Stimulated activated CD8-positive, alpha-beta memory T cell treated with anti-CD3 and anti-CD28 coated beads, Interleukin-2, amount 100 ng/mL, for 1 hour (primary cell): ENCODE data around the gene ELOVL5.

ENCODE experiments used
- DNase-seq, 2 donors: peaks; one replicate each; pipeline ENCODE4 v3.0.0-alpha.2; 2020; ENCODE audit warnings: low read depth in 2 of 2

ELOVL5 gene

GRCh38 chr6:53273370-53273769, 75.4 kb downstream of the ELOVL5 start:
- DNase-seq, result no peak

GRCh38 chr6:53269827-53270226, 78.9 kb downstream of the ELOVL5 start:
- DNase-seq, result no peak

GRCh38 chr6:53268858-53269608, 79.7 kb downstream of the ELOVL5 start:
- no peak for DNase-seq

- DNase-seq, result no peak
Measured at GRCh38 chr6:53266553-53267090, 82.1 kb downstream of the ELOVL5 start.

- DNase-seq, result no peak
Measured at GRCh38 chr6:53264915-53265607, 83.7 kb downstream of the ELOVL5 start.

- no peak for DNase-seq
Measured at GRCh38 chr6:53264337-53264736, 84.4 kb downstream of the ELOVL5 start.

GRCh38 chr6:53263917-53264316, 84.8 kb downstream of the ELOVL5 start:
- no peak for DNase-seq

GRCh38 chr6:53259860-53260580, 88.7 kb downstream of the ELOVL5 start:
- DNase-seq, result no peak

- no peak for DNase-seq
Measured at GRCh38 chr6:53258774-53259155, 90.0 kb downstream of the ELOVL5 start.

GRCh38 chr6:53258076-53258773, 90.5 kb downstream of the ELOVL5 start:
- no peak for DNase-seq

GRCh38 chr6:53257533-53257932, 91.2 kb downstream of the ELOVL5 start:
- DNase-seq, result no peak

GRCh38 chr6:53257001-53257400, 91.7 kb downstream of the ELOVL5 start:
- no peak for DNase-seq

GRCh38 chr6:53252177-53252692, 96.5 kb downstream of the ELOVL5 start:
- no peak for DNase-seq

GRCh38 chr6:53251033-53251672, 97.6 kb downstream of the ELOVL5 start:
- no peak for DNase-seq

- no peak for DNase-seq
Measured at GRCh38 chr6:53250176-53251032, 98.3 kb downstream of the ELOVL5 start.

GRCh38 chr6:53246924-53247323, 101.8 kb downstream of the ELOVL5 start:
- no peak for DNase-seq

GRCh38 chr6:53244958-53245357, 103.8 kb downstream of the ELOVL5 start:
- DNase-seq, result no peak

- no peak for DNase-seq
Measured at GRCh38 chr6:53244399-53244931, 104.3 kb downstream of the ELOVL5 start.

GRCh38 chr6:53241938-53242337, 106.8 kb downstream of the ELOVL5 start:
- DNase-seq, result no peak

GRCh38 chr6:53240761-53241160, 108.0 kb downstream of the ELOVL5 start:
- no peak for DNase-seq
